HG02884 (cell line): Measurements from ENCODE around the gene ECSIT.
A peak's percentile ranks its signal among the peaks of the same experiment; 100 is the strongest.
"Not testable (repeated sequence)": the region's sequence is repeated elsewhere in the genome, so short reads cannot be mapped to it uniquely, and the experiment has no call there.

Experiments used
- ATAC-seq: cut with Tn5 transposase; IDR thresholded peaks from one replicate; pipeline ENCODE4 v1.9.1; 2021; ENCODE audit warnings: mild to moderate bottlenecking, moderate library complexity; ENCODE audit not compliant: unreplicated experiment

Gene ECSIT, protein sequence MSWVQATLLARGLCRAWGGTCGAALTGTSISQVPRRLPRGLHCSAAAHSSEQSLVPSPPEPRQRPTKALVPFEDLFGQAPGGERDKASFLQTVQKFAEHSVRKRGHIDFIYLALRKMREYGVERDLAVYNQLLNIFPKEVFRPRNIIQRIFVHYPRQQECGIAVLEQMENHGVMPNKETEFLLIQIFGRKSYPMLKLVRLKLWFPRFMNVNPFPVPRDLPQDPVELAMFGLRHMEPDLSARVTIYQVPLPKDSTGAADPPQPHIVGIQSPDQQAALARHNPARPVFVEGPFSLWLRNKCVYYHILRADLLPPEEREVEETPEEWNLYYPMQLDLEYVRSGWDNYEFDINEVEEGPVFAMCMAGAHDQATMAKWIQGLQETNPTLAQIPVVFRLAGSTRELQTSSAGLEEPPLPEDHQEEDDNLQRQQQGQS

DNA sequence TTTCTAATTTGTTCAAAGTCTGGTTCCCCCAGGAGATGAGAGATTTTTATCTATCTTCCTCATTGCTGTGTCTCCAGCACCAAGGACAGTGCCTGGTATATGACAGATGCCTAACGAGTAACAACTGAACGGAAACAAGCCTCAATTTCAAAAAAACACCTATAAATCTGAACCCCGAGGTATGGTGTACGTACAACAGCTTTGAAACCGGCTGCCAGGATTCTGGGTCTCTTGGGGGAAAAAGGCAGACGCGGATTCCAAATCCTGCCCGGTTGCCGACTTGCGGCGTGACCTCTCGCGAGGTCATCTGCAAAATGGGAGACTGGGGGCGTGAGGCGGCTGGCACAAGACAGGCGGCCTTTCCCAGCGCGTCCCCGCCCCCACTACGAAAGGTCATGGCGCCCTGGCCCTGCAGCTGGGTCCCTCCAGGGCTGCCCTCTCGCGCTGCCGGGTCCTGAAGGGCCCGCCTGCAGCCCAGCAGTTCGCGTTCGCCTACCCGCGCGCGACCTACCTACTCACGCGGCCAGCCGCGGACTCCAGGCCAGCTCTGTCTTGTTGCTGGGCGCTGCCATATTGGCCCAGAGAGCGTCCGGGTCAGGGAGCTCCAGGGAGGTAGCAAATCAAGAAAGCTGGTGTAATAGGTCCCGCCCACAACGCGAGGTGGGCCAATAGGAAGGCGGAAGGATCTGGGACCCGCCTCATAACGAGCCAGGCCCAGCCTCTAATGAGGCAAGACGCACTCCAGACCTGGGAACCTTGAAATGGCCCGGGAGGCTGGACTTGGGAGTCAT, at the start of gene ECSIT:
ECSIT (minus strand) TSS at position 584 of the 791 bp plus-strand sequence. CDS start 9,964 bp downstream, outside the sequence.
- peak; percentile 93 for ATAC-seq

DNA sequence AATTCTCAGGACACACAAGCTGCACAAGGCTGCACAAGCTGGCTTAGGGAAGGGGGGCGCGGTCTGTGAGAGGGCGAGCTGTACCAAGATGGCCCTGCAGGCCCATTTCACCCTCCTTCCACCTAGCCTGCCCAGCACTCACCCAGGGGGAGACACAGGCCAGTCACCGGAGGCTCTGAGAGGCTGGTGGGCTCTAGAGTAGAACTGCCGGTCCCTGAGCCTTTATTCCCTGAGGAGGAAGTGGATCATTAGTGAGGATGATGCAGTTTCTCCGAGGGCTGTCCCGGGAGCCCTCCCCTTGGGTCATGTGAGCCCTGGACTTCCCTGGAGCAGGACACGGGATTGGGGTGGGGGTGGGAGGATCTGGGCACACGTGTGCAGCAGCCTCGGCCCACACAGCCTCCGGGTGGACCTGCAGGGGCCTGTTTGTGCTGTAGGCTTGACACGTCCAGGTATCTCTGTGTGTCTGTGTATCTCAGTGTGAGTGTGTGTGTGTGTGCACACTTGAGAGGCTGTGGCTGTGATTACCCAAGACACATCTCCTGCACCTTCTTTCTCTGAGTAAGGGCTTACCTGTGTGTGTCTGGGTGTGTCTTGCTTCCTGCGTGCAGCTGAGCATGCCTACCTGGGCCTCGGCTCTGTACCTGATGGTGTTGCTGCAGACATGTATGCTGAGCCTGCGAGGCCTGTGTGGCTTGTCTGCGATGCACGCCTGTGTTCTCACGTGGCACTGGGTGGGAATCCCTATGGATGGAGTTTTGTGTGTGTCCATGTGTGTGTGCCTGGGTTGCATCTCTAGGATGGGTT, 48.7 kb upstream of the ECSIT start, which contains the start of gene ACP5:
ACP5 (minus strand) TSS at position 195 of the 807 bp plus-strand sequence. CDS start 328 bp downstream, outside the sequence.
- no peak for ATAC-seq

DNA sequence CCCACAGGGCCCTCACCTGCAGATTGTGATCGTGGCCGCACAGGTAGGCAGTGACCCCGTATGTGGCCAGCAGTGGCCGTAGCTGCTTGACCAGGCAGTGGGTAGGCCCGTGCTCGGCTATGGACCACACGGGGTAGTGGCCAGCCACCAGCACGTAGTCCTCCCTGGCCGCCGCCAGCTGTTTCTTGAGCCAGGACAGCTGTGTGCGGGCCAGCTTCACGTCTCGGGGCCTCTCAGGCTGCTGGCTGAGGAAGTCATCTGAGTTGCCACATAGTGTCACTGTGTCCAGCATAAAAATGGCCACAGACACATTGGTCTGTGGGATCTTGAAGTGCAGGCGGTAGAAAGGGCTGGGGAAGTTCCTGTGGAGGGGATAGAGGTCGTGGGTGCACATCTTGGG, 47.3 kb upstream of the ECSIT start:
- no peak for ATAC-seq

DNA sequence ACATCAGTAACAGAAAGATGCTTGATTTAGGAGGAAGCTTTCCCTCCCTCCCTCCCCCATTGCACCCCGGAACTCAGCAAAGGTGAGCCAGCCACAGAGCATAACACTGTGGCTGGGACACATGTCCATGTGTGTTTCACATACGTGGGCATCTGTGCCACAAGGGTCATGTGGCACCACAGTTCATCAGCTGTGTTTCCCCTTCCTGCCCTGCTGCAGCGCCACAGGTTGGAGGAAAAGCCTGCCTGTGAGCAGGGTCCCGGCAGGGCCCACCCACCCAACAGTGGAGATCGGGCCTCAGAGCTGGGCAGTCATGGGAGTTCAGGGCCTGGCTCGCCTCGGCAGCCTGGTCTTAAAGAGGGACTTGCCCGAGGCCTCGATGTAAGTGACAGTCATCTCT, 45.8 kb upstream of the ECSIT start:
- no peak for ATAC-seq

DNA sequence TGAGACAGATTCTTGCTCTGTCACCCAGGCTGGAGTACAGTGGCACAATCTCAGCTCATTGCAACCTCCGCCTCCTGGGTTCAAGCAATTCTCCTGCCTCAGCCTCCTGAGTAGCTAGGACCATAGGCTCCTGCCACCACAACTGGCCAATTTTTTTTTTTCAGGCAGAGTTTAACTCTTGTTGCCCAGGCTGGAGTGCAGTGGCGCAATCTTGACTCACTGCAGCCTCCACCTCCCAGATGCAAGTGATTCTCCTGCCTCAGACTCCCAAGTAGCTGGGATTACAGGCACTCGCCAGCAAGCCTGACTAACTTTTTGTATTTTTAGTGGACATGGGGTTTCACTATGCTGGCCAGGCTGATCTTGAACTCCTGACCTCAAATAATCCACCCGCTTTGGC, 44.8 kb upstream of the ECSIT start:
- not testable (repeated sequence) for ATAC-seq

DNA sequence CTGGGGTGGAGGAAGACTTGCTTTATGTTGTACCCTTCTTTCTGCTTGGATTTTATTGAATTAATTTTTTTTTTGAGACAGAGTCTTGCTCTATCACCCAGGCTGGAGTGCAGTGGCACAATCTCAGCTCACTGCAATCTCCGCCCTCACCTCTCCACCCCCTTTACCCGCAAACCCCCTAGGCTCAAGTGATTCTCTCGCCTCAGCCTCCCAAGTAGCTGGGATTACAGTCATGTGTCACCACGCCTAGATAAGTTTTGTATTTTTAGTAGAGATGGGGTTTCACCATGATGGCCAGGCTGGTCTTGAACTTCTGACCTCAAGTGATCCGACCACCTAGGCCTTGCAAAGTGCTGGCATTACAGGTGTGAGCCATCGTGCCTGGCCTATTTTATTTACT, 44.4 kb upstream of the ECSIT start:
- not testable (repeated sequence) for ATAC-seq

DNA sequence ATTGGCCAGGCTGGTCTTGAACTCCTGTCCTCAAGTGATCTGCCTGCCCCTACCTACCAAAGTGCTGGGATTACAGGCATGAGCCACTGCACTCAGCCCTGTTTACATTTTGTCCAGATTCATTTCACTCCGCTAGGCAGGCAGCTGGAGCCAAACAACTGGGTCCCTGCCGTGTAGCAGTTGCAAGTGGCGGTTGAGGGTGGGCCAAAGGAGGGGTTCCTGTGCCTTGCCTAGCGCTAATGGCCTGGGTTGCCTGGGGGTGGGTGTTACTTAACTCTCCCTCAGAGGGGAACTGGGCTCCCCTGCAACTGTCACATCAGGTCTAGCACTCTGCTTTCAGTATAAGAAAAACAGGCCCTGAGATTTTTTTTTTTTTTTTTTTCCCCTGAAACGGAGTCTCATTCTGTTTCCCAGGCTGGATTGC, 41.1 kb upstream of the ECSIT start:
- ATAC-seq: no peak

DNA sequence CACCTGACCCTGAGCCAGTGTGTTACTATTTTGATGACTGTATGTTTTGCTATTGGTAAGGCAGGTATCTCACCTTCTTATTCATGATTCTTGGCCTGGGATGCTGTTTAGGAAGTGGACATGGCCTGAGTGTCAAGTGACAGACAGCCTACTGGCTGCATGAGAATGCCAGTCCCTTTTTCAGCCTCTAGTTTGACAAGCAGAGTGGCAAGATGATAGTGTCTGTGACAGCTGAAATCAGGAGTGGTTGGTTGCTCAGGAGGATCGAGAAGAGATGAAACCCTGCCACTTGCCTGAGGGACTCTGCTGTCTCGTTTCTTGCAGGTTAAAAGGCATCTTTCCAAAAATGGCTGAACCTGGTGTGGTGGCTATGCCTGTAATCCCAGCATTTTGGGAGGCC, 37.2 kb upstream of the ECSIT start:
- no peak for ATAC-seq

DNA sequence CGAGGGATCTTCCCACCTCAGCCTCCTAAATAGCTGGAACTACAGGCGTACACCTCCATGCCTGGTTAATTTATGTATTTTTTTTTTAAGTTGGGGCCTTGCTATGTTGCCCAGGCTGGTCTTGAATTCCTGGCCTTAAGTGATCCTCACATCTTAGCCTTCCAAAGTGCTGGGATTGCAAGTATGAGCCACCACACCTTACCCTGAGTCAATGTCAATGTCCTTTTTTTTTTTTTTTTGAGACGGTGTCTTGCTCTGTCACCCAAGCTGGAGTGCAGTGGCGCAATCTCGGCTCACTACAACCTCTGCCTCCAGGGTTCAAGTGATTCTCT, 36.7 kb upstream of the ECSIT start:
- ATAC-seq: not testable (repeated sequence)

DNA sequence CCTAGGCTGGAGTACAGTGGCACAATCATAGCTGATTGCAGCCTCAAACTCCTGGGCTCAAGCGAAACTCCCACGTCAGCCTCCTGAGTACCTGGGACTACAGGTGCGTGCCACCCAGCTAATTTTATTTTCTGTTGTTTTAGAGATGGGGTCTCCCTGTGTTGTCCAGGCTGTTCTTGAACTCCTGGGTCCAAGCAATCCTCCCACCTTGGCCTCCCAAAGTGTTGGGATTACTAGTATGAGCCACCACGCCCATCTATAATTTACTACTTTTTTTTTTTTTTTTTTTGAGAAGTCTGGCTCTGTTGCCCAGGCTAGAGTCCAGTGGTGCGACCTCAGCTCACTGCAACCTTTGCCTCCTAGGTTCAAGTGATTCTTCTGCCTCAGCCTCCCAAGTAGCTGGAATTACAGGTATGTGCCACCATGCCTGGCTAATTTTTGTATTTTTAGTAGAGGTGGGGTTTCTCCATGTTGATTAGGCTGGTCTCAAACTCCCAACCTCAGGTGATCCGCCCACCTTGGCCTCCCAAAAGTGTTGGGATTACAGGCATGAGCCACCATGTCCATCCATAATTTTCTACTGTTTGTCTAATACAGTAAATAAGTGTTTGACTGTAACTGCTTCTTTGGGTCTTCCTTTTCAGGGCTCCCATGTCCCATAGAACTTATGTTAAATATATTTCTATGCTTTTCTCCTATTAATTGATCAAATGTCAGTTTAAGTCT, 35.3 kb upstream of the ECSIT start:
- not testable (repeated sequence) for ATAC-seq

DNA sequence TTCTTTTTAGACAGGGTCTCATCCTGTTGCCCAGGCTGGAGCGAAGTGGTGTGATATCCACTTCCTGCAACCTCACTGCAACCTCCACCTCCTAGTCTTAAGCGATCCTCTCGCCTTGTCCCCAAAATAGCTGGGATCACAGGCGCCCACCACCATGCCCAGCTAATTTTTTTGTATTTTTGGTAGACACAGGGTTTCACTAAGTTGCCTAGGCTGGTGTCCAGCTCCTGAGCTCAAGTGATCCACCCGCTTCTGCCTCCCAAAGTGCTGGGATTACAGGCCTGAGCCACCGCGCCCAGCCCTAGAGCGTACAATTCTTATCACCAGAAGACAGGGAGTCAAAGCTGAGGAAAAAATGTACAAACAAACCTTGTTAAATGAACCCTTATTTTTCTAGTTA, 34.6 kb upstream of the ECSIT start:
- no peak for ATAC-seq

DNA sequence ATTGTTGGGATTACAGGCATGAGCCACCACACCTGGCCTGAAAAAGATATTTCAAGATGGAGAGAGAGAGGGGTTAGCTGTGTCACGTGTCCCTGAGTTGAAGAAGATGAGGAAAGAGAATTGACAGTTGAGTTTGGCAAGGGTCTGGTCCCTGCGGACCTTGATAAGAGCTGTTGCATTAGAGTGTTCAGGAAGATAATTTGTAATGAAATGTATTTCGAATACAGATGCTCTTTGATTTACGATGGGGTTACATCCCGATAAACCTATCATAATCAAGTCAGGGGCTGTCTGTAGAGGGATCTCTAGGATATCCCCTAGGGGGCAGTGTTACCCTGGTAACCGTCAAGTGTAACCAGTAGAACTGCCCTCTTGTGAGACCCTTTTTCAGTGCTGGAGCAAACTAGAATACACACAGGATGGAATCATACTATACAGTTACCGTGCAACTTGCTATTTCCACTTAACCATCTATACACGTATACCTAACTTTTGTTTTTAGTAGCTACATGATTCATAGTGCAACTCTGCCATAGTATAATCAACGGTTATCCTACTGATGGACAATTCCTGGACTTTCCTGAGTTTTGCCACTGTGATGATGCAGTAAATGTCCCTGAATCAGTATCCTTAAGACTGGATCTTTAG, 31.6 kb upstream of the ECSIT start:
- no peak for ATAC-seq

DNA sequence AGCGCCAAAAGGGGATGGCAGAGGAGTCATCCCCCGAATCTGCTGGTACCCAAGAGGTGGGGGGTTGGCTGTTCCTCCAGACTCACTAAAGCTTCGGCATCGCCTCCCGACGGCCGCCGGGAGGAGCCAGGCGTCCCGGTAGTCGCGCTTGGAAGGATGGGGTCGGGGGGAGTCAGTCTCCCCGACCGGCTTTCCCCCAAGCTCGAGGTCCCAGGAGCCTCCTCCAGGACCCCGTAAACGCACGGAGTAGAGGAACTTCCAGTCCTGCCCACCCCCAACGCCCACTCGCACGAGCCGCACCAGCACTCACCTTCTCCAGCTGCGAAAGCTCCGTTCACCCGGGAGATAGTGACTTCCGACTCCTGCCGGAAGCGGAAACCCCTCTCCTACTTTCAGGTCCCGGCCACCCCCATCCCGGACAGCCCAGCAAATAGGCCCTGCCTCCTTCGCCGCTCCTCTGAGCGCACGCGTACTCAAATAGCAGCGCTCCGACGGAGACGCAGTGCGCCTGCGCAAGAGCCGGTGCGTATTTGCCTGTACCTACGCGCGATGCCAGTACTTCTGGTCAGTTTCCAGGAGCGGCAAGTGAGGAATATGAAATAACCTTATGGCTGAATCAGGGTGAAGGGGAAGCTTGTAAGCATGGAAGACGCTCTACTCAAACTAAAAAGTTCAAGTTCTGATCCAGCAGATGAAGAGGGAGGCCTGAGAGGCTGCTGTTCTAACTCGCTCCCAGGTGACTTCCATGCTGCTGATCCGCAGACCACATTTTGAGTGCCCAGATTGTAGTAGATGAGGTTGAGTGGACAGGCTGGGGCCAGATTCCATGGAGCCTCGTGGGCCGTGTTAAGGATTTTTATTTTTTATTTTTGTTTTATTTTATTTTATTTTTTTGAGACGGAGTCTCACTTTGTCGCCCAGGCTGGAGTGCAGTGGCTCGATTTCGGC, 30.2 kb upstream of the ECSIT start, which contains the start of gene ELOF1:
ELOF1 (minus strand) TSS at position 350 of the 948 bp plus-strand sequence. CDS start 4,883 bp downstream, outside the sequence.
- peak; percentile 85 for ATAC-seq

DNA sequence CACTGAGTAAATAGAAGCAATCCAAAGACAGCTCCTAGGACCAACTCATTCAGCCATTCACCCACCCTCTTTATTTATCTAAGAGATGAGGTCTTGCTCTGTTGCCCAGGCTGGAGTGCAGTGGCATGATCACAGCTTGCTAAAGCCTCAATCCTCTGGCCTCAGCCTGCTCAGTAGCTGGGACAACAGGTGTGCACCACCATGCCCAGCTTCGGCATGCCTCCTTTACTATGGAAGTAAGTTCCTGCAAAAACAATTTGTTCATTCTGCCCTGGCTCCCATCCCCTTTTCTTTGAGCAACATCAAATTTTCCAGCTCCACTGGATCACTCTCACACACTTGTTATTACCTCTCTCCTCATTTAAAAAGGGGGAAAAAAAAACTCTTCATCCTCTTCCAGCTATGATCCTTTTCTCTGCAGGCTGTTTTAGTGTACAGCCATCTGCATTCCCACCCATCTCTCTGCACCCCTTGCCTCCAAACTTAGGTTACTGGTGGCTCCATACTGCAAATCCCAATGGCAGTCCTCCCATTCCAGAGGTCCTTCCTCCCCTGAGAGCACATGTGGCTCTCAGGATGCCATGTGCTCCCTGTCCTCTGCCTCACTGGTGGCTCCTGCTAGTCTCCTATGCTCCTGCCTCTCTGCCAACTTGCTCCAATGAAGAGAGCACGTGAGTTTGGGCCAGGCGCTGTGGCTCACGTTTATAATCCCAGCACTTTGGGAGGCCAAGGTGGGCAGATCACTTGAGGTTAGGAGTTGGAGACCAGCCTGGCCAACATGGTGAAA, 27.9 kb upstream of the ECSIT start:
- ATAC-seq: no peak

DNA sequence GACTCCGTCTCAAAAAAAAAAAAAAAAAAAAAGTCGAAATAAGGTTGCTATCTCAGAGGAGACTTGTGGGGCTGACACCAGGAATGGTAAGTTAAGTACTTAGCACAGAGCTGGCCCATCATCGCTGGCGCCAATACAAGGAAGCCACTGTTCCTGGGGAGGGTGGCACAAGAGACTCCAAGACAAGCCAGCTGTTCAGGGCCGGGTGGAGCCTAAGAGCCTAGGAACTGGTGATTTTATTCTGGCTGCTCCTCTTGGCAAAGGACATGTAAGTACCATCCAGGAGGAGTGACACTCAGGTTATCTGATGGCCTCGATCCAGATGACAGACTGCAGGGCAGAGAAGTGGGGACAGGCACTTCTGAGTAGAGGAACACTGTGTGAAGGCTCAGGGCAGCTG, 26.3 kb upstream of the ECSIT start:
- no peak for ATAC-seq

DNA sequence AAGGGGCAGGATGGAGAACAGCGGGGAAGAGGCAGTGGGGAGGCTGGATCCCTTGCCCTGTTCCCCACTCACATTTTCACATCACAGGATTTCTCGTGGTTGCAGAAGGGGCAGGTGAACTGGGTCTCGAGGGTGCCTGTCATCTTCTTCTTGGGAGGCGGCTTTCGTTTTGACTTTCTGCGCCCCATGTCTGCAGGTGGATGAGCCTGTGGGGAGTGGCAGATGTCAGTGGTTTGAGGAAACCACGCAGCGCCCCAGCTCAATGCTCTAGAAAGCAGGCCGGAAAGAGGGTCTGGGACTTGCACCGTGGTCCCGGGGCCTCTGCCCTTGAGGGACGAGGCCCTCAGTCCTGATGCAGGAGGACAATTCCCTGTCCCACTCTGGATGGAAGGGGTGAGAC, 25.2 kb upstream of the ECSIT start:
- no peak for ATAC-seq

DNA sequence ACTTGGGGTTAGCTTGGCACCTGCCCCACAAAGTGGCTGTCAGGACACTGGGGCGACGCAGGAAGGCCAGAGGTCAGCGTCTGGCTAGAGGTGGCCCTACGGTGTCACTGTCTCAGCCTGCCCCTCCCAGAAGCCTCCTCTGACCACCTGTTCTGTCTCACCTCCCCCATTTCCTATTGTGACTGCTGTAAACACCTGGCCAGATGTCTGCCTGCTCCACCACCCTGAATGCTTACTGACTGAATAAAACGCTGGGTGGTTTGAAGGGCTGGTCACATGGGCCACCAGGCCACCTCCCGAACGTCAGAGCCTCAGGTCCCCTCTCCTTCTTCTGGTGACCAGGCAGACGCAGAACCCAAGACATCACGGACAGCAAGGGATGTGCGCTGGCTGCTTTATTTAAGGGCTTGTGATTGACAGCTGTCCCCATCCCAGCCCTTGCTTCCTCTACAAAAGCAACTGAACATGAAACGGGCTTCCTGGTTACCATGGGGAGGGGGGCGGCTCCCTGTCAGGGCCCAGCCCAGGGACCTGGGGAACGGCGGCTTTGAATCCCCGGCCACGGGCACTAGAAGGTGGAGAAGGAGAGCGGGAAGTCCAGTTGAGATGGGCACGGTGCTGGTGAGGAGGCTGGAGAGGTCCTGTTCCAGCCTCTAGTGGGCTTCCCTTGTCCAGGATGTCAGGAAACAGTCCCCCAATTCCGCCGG, 23.9 kb upstream of the ECSIT start:
- no peak for ATAC-seq
